GM12878 (cell line): ENCODE results near the gene TAF6. TPM values are rescaled to one million over a fixed set of nuclear protein-coding genes. Genes with fewer than 3 reads are reported as not detected.

Experiments
- ATAC-seq: fragments of 200-7000 bp; cut with Tn5 transposase; 3 replicates; pipeline ENCODE4 v1.9.1; 2020; ENCODE audit warnings: mild to moderate bottlenecking, moderate library complexity
- BruUV-seq: library from RNA; stranded (reverse); fragments of 400-500 nt; replicated peaks from 2 replicates; lab custom pipeline; 2021; lab: Mats Ljungman, UMichigan
- CTCF ChIA-PET: fragments of 300-600 bp; sonication (Branson Sonifier 250); formaldehyde crosslinking; extraction: SDS; loops from one replicate; lab custom pipeline; 2021; ENCODE audit warnings: inconsistent platforms; lab: Yijun Ruan, JAX
- POLR2A ChIA-PET: fragments of 350-600 bp; formaldehyde crosslinking; extraction: SDS; loops from one replicate; lab custom pipeline; 2021; ENCODE audit warnings: inconsistent platforms; lab: Charles Lee
- RAD21 ChIA-PET: fragments of 300-600 bp; sonication (Branson Sonifier 250); formaldehyde crosslinking; loops from one replicate; lab custom pipeline; 2023; ENCODE audit warnings: antibody characterized with exemption; ENCODE audit not compliant: unreplicated experiment; lab: Charles Lee
- SMC1A ChIA-PET: fragments of 300-600 bp; sonication (Branson Sonifier 250); formaldehyde crosslinking; loops from one replicate; lab custom pipeline; 2023; ENCODE audit not compliant: unreplicated experiment, uncharacterized antibody; lab: Charles Lee
- DNase-seq: peaks from one replicate; pipeline ENCODE4 v3.0.0-alpha.2; 2011; ENCODE audit warnings: low read depth, low spot score
- FAIRE-seq: peaks from 3 replicates; lab custom pipeline; 2011; peaks lifted over from hg19 to GRCh38; lab: Jason Lieb, UNC
- H2AFZ ChIP-seq: 2 replicates; pipeline ENCODE4 v1.6.0; 2011; ENCODE audit warnings: low read depth, low read length, control low read depth; ENCODE audit not compliant: control insufficient read depth
- H3K27ac ChIP-seq: 2 replicates; pipeline ENCODE4 v1.5.1; 2011; ENCODE audit warnings: control low read depth; ENCODE audit not compliant: control insufficient read depth, insufficient read depth
- H3K27me3 ChIP-seq, 2 experiments: replicated peaks in 1 of 2; 2 replicates each; pipeline versions ENCODE4 v1.6.0 to v1.6.1; 2011; ENCODE audit warnings: low read length in 1 of 2; ENCODE audit not compliant: control insufficient read depth in 2 of 2, insufficient read depth in 2 of 2
- H3K36me3 ChIP-seq, 2 experiments: 2 replicates each; pipeline ENCODE4 v1.5.1; 2011; ENCODE audit warnings: low read length in 1 of 2; ENCODE audit not compliant: control insufficient read depth in 2 of 2, insufficient read depth in 2 of 2
- H3K4me1 ChIP-seq: 2 replicates; pipeline ENCODE4 v1.6.1; 2011; ENCODE audit warnings: mild to moderate bottlenecking, low read length, moderate library complexity, mixed read lengths; ENCODE audit not compliant: control insufficient read depth, insufficient read depth
- H3K4me2 ChIP-seq: 2 replicates; pipeline ENCODE4 v1.6.0; 2011; ENCODE audit warnings: control low read depth; ENCODE audit not compliant: control insufficient read depth, insufficient read depth
- H3K4me3 ChIP-seq: fragments of 200-600 bp; sonication (generic); 2 replicates; pipeline ENCODE4 v1.5.1; 2016
- H3K79me2 ChIP-seq: 2 replicates; pipeline ENCODE4 v1.6.0; 2011; ENCODE audit warnings: low read length; ENCODE audit not compliant: control insufficient read depth, insufficient read depth
- H3K9ac ChIP-seq: 2 replicates; pipeline ENCODE4 v1.8.0; 2011; ENCODE audit warnings: low read length, control low read depth, mixed read lengths; ENCODE audit not compliant: control insufficient read depth, insufficient read depth
- H3K9me3 ChIP-seq: replicated peaks from 3 replicates; pipeline ENCODE4 v1.5.1; 2011; ENCODE audit warnings: mild to moderate bottlenecking, low read length; ENCODE audit not compliant: control insufficient read depth, insufficient read depth
- H4K20me1 ChIP-seq: 2 replicates; pipeline ENCODE4 v1.6.0; 2011; ENCODE audit not compliant: control insufficient read depth, insufficient read depth
- ASH2L ChIP-seq: fragments of 300-600, 200-600 bp; sonication (generic); IDR thresholded peaks from 2 replicates; pipeline ENCODE4 v1.6.1; 2017; ENCODE audit warnings: low read depth, mild to moderate bottlenecking, borderline replicate concordance
- ATF3 ChIP-seq: IDR thresholded peaks from 2 replicates; pipeline ENCODE4 v1.6.1; 2011; ENCODE audit warnings: low read depth, mild to moderate bottlenecking, low read length, moderate library complexity, borderline replicate concordance; ENCODE audit errors: extremely low read depth
- BMI1 ChIP-seq: fragments of 450-650 bp; IDR thresholded peaks from 2 replicates; pipeline ENCODE4 v1.6.1; 2016; ENCODE audit warnings: mild to moderate bottlenecking, moderate library complexity, borderline replicate concordance
- CREB1 ChIP-seq: IDR thresholded peaks from 2 replicates; pipeline ENCODE4 v1.6.1; 2012; ENCODE audit warnings: low read depth, mild to moderate bottlenecking, inconsistent platforms
- EED ChIP-seq: sonication (generic); IDR thresholded peaks from 2 replicates; pipeline ENCODE4 v1.6.1; 2016; ENCODE audit warnings: antibody characterized with exemption, low read depth
- EGR1 ChIP-seq, 2 experiments: IDR thresholded peaks; 1 replicate in 1 of 2; 2 replicates in 1 of 2; pipeline ENCODE4 v1.6.1; 2011 to 2012; ENCODE audit warnings: low read depth in 2 of 2, low read length in 2 of 2, borderline replicate concordance in 1 of 2, mild to moderate bottlenecking in 1 of 2, moderate library complexity in 1 of 2
- ESRRA ChIP-seq: IDR thresholded peaks from 2 replicates; pipeline ENCODE4 v1.6.1; 2012; ENCODE audit warnings: mild to moderate bottlenecking, low read length, improper control_type of control experiment
- PML ChIP-seq: IDR thresholded peaks from 2 replicates; pipeline ENCODE4 v1.6.1; 2012; ENCODE audit warnings: low read length, inconsistent platforms
- SIX5 ChIP-seq: IDR thresholded peaks from 2 replicates; pipeline ENCODE4 v1.6.1; 2011; ENCODE audit warnings: mild to moderate bottlenecking, low read depth, low read length, moderate library complexity; ENCODE audit not compliant: severe bottlenecking
- SUPT20H ChIP-seq: IDR thresholded peaks from 2 replicates; pipeline ENCODE4 v1.6.1; 2011; ENCODE audit warnings: low read depth, mild to moderate bottlenecking, low read length, moderate library complexity, borderline replicate concordance; ENCODE audit not compliant: control insufficient read depth
- ZBTB33 ChIP-seq: fragments of 450-650 bp; IDR thresholded peaks from 2 replicates; pipeline ENCODE4 v1.6.1; 2017; ENCODE audit warnings: mild to moderate bottlenecking
- WGBS: methylation state at CpG from one replicate; pipeline ENCODE4 v1.1.6; 2016; ENCODE audit warnings: low lambda C conversion rate; ENCODE audit not compliant: insufficient replicate concordance, insufficient coverage; ENCODE audit errors: missing lambda C conversion rate; 5-methylcytosine and 5-hydroxymethylcytosine counted together
- in situ Hi-C: fragments of 300-500 bp; cut with MboI; formaldehyde crosslinking; loops from 9 replicates; pipeline ENCODE4 v1.14.3; 2018; ENCODE audit warnings: mixed read lengths
- intact Hi-C: fragments of 100-400 bp; cut with micrococcal nuclease; formaldehyde crosslinking; loops from one replicate; pipeline ENCODE4 v1.14.2; 2022; ENCODE audit not compliant: unreplicated experiment
- polyA plus RNA-seq, 11 experiments: library from polyadenylated mRNA; depleted of rRNA in 4 of 11; unstranded in 6 of 11; stranded (reverse) in 5 of 11; fragments of >200 nt; fragmentation: Nextera tagmentation in 4 of 11; fragmentation: Illumina TruSeq in 1 of 11; extraction: Ambion mirVana in 4 of 11; extraction: Trizol in 1 of 11; gene quantifications; 1 replicate in 1 of 11; 2 replicates in 10 of 11; pipeline versions ENCODE4 v1.2.1 to v1.2.3, GENCODE V29; 2011 to 2016; ENCODE audit warnings: inconsistent platforms in 2 of 11, missing spikeins in 2 of 11, low read depth in 1 of 11
- total RNA-seq, 4 experiments: library from RNA; depleted of rRNA in 3 of 4; stranded (reverse); fragments of >200 nt in 3 of 4; fragmentation: Illumina TruSeq in 1 of 4; extraction: Trizol in 1 of 4; gene quantifications; 2 replicates each; pipeline versions ENCODE4 v1.2.1 to v1.2.3, GENCODE V29; 2013 to 2021
- TF ChIP-seq, protein P1 (sequence below): fragments of 450-650 bp; IDR thresholded peaks from 2 replicates; pipeline ENCODE4 v1.6.1; 2017; ENCODE audit warnings: antibody characterized with exemption, mild to moderate bottlenecking, moderate library complexity
- TF ChIP-seq, protein P2 (sequence below): IDR thresholded peaks from 2 replicates; pipeline ENCODE4 v1.6.1; 2012; ENCODE audit warnings: mild to moderate bottlenecking, low read depth, low read length

Gene TAF6
- total and polyA plus RNA-seq, 10 of the 15 experiments (the other 5 are each of a cell fraction or from before 2014, with no cell fraction given): 0.27 to 42.6 (median 17.0) TPM

DNA sequence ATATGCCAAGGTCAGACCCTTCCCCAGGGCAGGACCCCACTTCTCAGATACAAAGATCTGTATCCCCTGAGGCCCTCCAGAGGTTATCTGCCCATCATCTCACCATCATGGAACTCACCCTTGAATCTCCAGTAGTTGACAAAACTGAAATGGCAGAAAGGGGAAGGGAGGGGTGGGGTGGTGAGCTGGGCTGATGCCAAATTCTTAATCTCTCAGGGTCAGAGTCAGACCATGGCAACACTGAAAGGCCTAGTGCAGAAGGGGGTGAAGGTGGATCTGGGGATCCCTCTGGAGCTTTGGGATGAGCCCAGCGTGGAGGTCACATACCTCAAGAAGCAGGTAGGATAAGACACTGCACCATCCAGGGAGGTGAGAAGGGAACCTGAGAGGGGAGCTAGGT, 3.4 kb upstream of the TAF6 start:
- Histone ChIP-seq H3K9me3 (no peaks in the 10 kb centered on the region), H3K36me3 (no peaks in the 10 kb centered on the region; a peak in 1 of 4 replicates), H3K27ac (no peak overlapping the region), H2AFZ (no peak overlapping the region), H3K4me3 (no peak overlapping the region), H4K20me1 (no peaks in the 10 kb centered on the region), H3K4me2 (no peak overlapping the region), H3K9ac (no peak overlapping the region), H3K27me3 (no peaks in the 10 kb centered on the region), H3K79me2 (peaks cover 17% of the 10 kb centered on the region), H3K4me1 (peaks cover 12% of the 10 kb centered on the region)
- ATAC-seq: no peak
- RAD21 ChIA-PET: no interaction called here
- no peak for DNase-seq
- CTCF ChIA-PET: interaction anchor here (0.6 kb wide), 1 partner anchor 59 kb away, joined by 3 read pairs; no protein-coding TSS in a partner anchor
- WGBS: 100% methylated on average over 1 of the region's 1 CpG
- TF ChIP-seq CREB1 (no peak), ESRRA (no peak), ZBTB33 (no peak), EED (no peak), SIX5 (no peak), ASH2L (no peak), PML (no peak), BMI1 (no peak), ATF3 (no peak), SUPT20H (no peak), EGR1 (IDR thresholded peaks at IDR 0.05; ENCODE audit: borderline replicate concordance in 1 of 2, low read depth in 2 of 2, low read length in 2 of 2) (no peak)
- TF ChIP-seq, protein P1, sequence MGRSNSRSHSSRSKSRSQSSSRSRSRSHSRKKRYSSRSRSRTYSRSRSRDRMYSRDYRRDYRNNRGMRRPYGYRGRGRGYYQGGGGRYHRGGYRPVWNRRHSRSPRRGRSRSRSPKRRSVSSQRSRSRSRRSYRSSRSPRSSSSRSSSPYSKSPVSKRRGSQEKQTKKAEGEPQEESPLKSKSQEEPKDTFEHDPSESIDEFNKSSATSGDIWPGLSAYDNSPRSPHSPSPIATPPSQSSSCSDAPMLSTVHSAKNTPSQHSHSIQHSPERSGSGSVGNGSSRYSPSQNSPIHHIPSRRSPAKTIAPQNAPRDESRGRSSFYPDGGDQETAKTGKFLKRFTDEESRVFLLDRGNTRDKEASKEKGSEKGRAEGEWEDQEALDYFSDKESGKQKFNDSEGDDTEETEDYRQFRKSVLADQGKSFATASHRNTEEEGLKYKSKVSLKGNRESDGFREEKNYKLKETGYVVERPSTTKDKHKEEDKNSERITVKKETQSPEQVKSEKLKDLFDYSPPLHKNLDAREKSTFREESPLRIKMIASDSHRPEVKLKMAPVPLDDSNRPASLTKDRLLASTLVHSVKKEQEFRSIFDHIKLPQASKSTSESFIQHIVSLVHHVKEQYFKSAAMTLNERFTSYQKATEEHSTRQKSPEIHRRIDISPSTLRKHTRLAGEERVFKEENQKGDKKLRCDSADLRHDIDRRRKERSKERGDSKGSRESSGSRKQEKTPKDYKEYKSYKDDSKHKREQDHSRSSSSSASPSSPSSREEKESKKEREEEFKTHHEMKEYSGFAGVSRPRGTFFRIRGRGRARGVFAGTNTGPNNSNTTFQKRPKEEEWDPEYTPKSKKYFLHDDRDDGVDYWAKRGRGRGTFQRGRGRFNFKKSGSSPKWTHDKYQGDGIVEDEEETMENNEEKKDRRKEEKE: no peak
- TF ChIP-seq, protein P2, sequence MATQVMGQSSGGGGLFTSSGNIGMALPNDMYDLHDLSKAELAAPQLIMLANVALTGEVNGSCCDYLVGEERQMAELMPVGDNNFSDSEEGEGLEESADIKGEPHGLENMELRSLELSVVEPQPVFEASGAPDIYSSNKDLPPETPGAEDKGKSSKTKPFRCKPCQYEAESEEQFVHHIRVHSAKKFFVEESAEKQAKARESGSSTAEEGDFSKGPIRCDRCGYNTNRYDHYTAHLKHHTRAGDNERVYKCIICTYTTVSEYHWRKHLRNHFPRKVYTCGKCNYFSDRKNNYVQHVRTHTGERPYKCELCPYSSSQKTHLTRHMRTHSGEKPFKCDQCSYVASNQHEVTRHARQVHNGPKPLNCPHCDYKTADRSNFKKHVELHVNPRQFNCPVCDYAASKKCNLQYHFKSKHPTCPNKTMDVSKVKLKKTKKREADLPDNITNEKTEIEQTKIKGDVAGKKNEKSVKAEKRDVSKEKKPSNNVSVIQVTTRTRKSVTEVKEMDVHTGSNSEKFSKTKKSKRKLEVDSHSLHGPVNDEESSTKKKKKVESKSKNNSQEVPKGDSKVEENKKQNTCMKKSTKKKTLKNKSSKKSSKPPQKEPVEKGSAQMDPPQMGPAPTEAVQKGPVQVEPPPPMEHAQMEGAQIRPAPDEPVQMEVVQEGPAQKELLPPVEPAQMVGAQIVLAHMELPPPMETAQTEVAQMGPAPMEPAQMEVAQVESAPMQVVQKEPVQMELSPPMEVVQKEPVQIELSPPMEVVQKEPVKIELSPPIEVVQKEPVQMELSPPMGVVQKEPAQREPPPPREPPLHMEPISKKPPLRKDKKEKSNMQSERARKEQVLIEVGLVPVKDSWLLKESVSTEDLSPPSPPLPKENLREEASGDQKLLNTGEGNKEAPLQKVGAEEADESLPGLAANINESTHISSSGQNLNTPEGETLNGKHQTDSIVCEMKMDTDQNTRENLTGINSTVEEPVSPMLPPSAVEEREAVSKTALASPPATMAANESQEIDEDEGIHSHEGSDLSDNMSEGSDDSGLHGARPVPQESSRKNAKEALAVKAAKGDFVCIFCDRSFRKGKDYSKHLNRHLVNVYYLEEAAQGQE: no peak
- BruUV-seq: no TSS peak
- SMC1A ChIA-PET: interaction anchor here (0.9 to 1.3 kb wide), 2 partner anchors 21 to 85 kb away, joined by 3 read pairs; no protein-coding TSS in a partner anchor
- no peak for FAIRE-seq
- intact Hi-C loops (no loop called here), in situ Hi-C loops (no loop called here)
- POLR2A ChIA-PET: interaction anchor here (0.5 to 0.8 kb wide), 2 partner anchors 127 to 373 kb away, joined by 3 to 6 read pairs; no protein-coding TSS in a partner anchor
